Endometrial microvascular endothelial cells (primary cell): Measurements from ENCODE around the gene MRPL53. TPM values are rescaled to one million over a fixed set of nuclear protein-coding genes. Genes with fewer than 3 reads are reported as not detected.
"Not testable (repeated sequence)": the region's sequence is repeated elsewhere in the genome, so short reads cannot be mapped to it uniquely, and the experiment has no call there.

ENCODE experiments used
- in situ Hi-C: cut with HindIII; loops from 2 replicates; pipeline ENCODE4 v1.10.0; 2017; ENCODE audit warnings: low sequenced_read_pairs, low pct_unique_long_range_greater_than_20kb; ENCODE audit errors: inconsistent ontology term
- total RNA-seq: library from RNA; depleted of rRNA; stranded (reverse); fragments of >200 nt; gene quantifications from one replicate; pipeline ENCODE4 v1.2.3, GENCODE V29; 2015; ENCODE audit errors: inconsistent ontology term

MRPL53 gene
- total RNA-seq, 1 donor from 2014 or later: 29.5 TPM

GRCh38 chr2:74488643-74489481 lies 16.4 kb upstream of the MRPL53 start:
- in situ Hi-C loops: no loop called here

- in situ Hi-C loops: no loop called here
Measured at GRCh38 chr2:74486141-74486540, 13.7 kb upstream of the MRPL53 start.

- in situ Hi-C loops: not testable (repeated sequence)
Measured at GRCh38 chr2:74483675-74484164, 11.2 kb upstream of the MRPL53 start.

DNA sequence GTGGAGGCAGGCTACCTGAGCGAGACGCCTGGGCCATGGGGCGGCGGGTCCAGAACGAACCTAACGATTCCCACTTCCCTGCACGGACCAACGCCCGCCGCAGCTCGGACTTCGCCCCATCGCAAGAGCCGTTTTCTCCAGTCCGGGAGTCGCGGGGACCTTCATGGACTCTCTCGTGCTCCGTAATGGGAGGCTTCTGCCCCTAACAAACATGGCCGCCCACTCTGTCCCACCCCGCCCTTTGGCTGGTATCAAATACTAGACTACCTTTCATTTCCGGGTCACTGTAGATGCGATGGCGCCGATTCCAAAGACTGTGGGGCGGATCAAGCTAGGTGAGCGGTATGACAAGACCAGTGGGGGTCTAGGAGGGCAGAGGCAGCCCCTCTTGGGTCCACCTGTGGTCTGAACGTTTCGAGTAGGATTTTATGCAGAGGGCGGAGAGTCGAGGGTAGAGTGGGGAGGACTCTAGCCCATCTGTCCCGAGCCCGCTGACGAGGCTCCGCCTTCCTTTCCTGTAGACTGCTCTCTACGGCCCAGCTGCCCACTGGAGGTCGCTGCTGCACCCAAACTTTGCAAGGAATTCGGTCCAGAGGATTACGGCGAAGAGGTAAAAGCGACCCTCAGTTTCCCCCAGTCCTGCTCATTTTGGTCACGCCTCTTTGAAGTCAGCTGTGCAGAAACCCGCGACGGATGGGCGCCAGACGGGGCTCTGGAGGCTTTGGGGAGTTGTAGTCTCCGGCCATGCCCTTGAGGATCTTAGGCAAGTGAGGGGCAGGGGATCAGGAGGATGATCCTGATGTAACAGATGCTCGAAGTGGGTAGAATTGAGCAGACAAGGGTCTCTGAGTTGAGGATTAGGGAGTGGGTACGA lies 10.6 kb upstream of the MRPL53 start, which contains the start of the genes CCDC142 and TTC31:
CCDC142 (minus strand) TSS at position 198 of the 874 bp plus-strand sequence; CDS start at position 37, 161 bp downstream.
TTC31 (plus strand) TSS at position 281 of the 874 bp plus-strand sequence; CDS start at position 296, 15 bp downstream.
- in situ Hi-C loops: no loop called here

DNA sequence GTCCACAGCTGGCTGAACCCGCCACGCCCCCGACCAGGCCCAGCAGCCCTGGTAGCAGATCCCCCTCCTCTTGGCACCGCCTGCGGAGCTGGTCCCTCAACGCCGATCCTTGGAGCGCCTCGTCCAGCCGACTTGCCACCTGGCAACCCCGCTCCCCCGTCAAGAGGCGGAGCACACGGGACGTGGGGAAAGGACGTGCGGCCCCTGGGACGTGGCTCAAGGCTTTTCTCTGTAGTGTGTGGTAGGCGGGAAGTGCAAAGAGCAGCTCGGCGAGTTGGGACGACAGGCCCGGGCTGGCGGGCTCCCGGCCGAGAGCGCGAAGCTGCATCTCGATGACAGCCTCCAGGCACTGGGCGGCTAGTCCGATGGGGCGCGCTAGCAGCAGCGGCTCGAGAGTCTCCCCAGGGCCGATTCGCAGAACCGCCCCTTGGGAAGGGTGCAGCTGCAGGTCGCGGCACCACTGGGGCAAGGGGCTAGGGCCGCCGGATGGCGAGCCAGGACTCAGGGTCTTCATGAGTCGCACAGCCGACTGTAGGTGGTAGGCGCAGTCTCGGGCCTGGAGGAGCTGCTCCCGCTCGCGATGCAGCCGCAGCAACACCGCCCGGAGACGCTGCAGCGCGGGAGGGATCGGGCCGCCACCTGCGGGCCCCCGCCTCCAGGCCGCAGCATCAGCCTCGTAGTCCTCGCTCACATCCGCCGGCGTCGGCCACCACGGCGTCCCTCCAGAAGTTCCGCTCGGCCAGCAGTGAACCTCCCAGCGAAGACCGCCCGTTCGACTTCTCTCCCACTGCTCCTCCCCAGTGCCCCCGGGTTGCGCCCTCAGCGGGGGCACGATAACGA lies 9.7 kb upstream of the MRPL53 start:
- in situ Hi-C loops: no loop called here

DNA sequence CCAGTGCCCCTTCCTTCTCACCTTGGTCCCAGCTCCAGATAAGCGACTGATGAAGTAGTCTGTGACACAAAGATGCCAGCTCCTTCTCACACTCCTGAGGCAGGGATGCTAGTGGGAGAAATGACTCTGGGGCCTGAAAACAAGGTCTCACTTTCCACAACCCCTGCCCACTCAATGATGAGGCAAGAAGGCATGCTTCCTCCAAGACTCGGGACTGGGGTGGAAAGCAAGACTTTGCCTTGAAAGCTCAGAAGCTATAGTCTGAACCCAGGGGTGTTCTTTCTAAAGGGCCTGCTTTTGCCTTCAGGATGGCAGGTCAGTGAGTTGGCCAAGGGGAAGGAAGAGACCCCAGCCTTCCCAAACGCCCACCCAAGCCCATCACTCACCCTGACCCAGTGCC lies 9.0 kb upstream of the MRPL53 start:
- in situ Hi-C loops: no loop called here

- in situ Hi-C loops: no loop called here
Measured at GRCh38 chr2:74474899-74475298, 2.4 kb upstream of the MRPL53 start.

- in situ Hi-C loops: no loop called here
Measured at GRCh38 chr2:74474481-74474880, 2.0 kb upstream of the MRPL53 start.

GRCh38 chr2:74472945-74473258 lies 422 bp upstream of the MRPL53 start:
- in situ Hi-C loops: no loop called here

DNA sequence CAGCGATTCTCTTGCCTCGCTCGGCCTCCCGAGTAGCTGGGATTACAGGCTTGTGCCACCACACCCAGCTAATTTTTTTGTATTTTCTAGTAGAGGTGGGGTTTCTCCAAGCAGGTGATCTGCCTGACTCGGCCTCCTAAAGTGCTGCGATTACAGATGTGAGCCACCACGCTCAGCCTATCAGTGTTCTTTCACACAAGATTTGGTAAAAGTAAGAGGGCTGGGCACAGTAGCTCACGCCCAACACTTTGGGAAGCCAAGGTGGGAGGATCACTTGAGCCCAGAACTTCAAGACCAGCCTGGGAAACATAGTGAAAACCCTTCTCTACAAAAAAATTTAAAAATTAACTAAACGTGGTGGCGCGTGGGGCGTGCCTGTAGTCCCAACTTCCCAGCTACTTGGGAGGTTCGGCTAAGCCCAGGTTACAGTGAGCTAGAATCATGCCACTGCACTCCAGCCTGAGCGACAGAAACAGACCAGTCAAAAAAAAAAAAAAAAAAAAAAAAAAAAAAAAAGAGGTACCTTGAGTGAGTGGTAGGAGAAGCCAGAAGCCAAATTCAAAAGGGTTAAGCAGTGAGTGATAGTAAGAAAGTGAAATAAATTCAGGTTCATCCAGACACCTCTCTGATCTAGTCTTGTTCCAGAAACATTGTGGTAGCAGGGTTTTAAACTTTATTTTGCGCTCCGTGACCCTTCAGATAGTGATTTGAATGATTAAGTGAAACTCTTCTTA lies 981 bp downstream of the MRPL53 start:
- in situ Hi-C loops: no loop called here

GRCh38 chr2:74470742-74471141 lies 1.7 kb downstream of the MRPL53 start:
- in situ Hi-C loops: not testable (repeated sequence)

GRCh38 chr2:74464406-74464805 lies 8.1 kb downstream of the MRPL53 start:
- in situ Hi-C loops: no loop called here

- in situ Hi-C loops: no loop called here
Measured at GRCh38 chr2:74462786-74463105, 9.7 kb downstream of the MRPL53 start.

- in situ Hi-C loops: no loop called here
Measured at GRCh38 chr2:74462054-74462785, 10.3 kb downstream of the MRPL53 start.

DNA sequence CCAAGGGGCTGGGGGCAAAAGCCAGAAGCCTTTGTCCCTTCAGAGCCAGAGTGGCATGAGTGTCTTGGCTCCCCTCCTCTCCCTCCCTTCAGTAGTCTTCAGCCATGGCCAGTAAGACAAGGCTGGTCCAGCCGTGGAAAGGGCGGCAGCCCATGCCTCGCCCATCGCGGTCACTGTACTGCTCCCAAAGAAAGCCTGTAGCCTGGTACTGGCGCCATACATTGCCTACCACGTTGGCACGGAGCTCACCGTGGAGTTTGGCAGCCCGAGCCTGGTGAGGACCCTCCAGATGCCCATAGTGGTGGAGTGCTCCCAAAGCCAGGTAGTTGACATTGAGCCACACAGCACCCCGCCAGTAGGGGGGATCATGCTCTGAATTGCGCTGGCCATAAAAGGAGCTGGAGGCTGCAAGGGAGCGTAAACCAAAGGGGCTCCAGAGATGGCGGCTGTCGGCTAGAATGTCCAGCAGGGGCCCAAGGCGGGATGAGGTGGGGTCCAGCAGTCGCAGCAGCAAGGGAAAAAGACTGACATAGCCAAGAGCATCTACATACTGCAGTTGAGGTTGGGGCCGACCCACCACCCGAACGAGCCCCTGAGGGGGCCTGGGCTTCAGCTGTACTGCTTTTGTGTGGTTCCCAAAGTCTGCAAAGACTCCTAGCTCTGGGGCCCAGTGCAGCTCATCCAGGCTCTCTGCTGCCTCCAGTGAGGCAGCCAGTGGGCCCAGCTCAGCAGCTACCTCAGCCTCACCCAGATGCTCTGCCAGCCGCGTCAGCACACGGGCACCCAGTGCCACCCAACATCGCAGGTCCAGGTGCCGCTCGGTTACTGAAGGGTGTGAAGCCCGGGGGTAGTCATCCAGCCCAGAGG lies 11.1 kb downstream of the MRPL53 start:
- in situ Hi-C loops: no loop called here

- in situ Hi-C loops: not testable (repeated sequence)
Measured at GRCh38 chr2:74460187-74460586, 12.3 kb downstream of the MRPL53 start.
